ENCODE results near the gene MRGPRX3.
"Not testable (repeated sequence)": the region's sequence is repeated elsewhere in the genome, so short reads cannot be mapped to it uniquely, and the experiment has no call there.

The MRGPRX3 gene

GRCh38 chr11:18105086-18105801 lies 27.1 kb upstream of the MRGPRX3 start:
- TF ChIP-seq CTCF (IDR thresholded peaks at IDR 0.05; ENCODE audit: low read length, missing control alignments), result no peak
- DNase-seq (ENCODE audit: low read depth), result no peak
- peak overlapping the region; percentile 94 for H3K4me3 ChIP-seq (replicated peaks; ENCODE audit: low read depth, low read length)

GRCh38 chr11:18105802-18106574 lies 26.4 kb upstream of the MRGPRX3 start, which contains the start of gene SAAL1:
TSS of gene SAAL1 (minus strand) at chr11:18106082. CDS start at chr11:18106041, 41 bp downstream.
- H3K4me3 ChIP-seq (replicated peaks; ENCODE audit: low read depth, low read length), result peak within 1 kb of the TSS; percentile 94
- DNase-seq (ENCODE audit: low read depth), result peak; percentile 75
- TF ChIP-seq CTCF (IDR thresholded peaks at IDR 0.05; ENCODE audit: low read length, missing control alignments), result peak; percentile 46

GRCh38 chr11:18106688-18107087 lies 25.7 kb upstream of the MRGPRX3 start:
- DNase-seq (ENCODE audit: low read depth), result no peak
- H3K4me3 ChIP-seq (replicated peaks; ENCODE audit: low read depth, low read length), result no peak overlapping the region
- TF ChIP-seq CTCF (IDR thresholded peaks at IDR 0.05; ENCODE audit: low read length, missing control alignments), result no peak

GRCh38 chr11:18108254-18108653 lies 24.1 kb upstream of the MRGPRX3 start:
- no peak for TF ChIP-seq CTCF (IDR thresholded peaks at IDR 0.05; ENCODE audit: low read length, missing control alignments)
- H3K4me3 ChIP-seq (replicated peaks; ENCODE audit: low read depth, low read length), result no peak overlapping the region

GRCh38 chr11:18111005-18111404 lies 21.4 kb upstream of the MRGPRX3 start:
- no peak overlapping the region for H3K4me3 ChIP-seq (replicated peaks; ENCODE audit: low read depth, low read length)
- no peak for TF ChIP-seq CTCF (IDR thresholded peaks at IDR 0.05; ENCODE audit: low read length, missing control alignments)
- DNase-seq (ENCODE audit: low read depth), result no peak

More at GRCh38 chr11:18108254-18108653, 24.1 kb upstream of the MRGPRX3 start:
- DNase-seq (ENCODE audit: low read depth), result no peak

- peak; percentile 87 for TF ChIP-seq CTCF (IDR thresholded peaks at IDR 0.05; ENCODE audit: low read length, missing control alignments)
- no peak overlapping the region for H3K4me3 ChIP-seq (replicated peaks; ENCODE audit: low read depth, low read length)
- DNase-seq (ENCODE audit: low read depth), result peak; percentile 63
These were observed 16.8 kb upstream of the MRGPRX3 start for GRCh38 chr11:18115360-18116127.

GRCh38 chr11:18121331-18121828 lies 11.0 kb upstream of the MRGPRX3 start:
- not testable (repeated sequence) for DNase-seq (ENCODE audit: low read depth); H3K4me3 ChIP-seq (replicated peaks; ENCODE audit: low read depth, low read length)

- DNase-seq (ENCODE audit: low read depth); H3K4me3 ChIP-seq (replicated peaks; ENCODE audit: low read depth, low read length): not testable (repeated sequence)
These were observed 1.3 kb upstream of the MRGPRX3 start for GRCh38 chr11:18131115-18131514.
